UCSD-AML1 (cell line): ENCODE results near the gene USH1C.

ENCODE experiments used
- DNase-seq: peaks from one replicate; lab custom pipeline; 2025; ENCODE audit not compliant: unreplicated experiment; lab: John Stamatoyannopoulos, UW

USH1C gene

DNA sequence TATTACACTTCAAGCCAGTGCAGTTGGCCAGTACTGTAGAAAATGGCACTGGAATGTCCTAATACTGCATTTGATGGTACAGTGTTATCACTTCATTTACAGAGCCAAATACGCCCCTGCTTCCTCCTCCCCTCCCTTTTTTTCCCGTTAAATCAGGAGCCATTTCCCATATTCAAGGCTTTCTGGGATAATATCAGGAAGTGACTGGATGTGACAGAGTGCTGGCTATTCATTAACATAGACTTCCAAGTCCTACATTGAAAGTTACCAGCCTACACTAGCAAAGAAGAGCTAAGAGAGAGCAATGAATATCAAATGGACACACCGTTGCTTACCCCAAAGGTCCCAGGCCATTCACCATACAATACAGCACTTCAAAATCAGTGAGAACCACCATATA, 35.4 kb downstream of the USH1C start:
- no peak for DNase-seq

- DNase-seq: no peak
Measured at GRCh38 chr11:17508306-17508705, 35.9 kb downstream of the USH1C start.

GRCh38 chr11:17507773-17508172, 36.4 kb downstream of the USH1C start:
- no peak for DNase-seq

- no peak for DNase-seq
Measured at GRCh38 chr11:17506942-17507341, 37.3 kb downstream of the USH1C start.

GRCh38 chr11:17506314-17506713, 37.9 kb downstream of the USH1C start:
- no peak for DNase-seq

GRCh38 chr11:17505146-17505545, 39.1 kb downstream of the USH1C start:
- DNase-seq: no peak

- peak; percentile 75 for DNase-seq
Measured at GRCh38 chr11:17504330-17505107, 39.7 kb downstream of the USH1C start.

GRCh38 chr11:17502630-17503029, 41.6 kb downstream of the USH1C start:
- DNase-seq: no peak

GRCh38 chr11:17500673-17501072, 43.5 kb downstream of the USH1C start:
- no peak for DNase-seq

DNA sequence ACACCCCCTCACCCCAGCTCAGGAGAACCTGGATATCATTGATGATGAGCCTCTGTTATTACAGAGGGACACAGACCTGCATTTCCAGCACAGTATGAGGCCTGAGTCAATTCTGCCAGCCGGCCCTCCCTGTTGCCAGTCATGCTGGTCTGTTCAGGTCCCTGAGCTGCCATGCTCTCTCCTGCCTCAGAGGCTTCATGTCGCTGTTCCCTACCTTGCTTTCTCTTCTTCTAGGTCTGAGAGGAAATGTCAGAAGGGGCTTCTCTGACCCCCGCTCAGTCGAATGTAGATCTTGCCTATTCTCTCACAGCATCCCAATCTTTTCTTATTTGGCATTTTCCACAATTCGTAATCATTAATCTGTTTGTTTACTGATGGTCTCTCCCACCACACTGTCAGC, 45.7 kb downstream of the USH1C start:
- no peak for DNase-seq

- no peak for DNase-seq
Measured at GRCh38 chr11:17498058-17498457, 46.2 kb downstream of the USH1C start.

DNA sequence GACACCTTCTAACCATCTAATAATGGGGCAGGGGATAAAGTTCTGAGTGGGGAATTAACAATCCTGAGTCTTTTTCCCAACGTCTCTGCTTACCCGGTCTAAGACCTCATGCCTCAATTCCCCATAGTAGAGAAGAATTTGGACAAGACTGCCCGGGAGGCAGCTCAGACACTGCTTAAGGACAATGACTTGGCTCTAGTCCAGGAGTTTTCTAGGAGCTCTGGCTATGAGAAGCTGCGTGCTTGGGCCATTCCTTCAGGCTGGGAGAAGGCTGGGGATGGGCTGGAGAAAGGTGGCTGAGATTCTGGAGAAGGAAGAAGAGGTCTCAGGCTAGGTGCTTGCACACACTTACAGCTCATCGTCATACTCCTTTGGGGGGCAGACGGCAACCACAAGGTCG, 47.8 kb downstream of the USH1C start:
- no peak for DNase-seq

- no peak for DNase-seq
Measured at GRCh38 chr11:17494019-17494418, 50.2 kb downstream of the USH1C start.

DNA sequence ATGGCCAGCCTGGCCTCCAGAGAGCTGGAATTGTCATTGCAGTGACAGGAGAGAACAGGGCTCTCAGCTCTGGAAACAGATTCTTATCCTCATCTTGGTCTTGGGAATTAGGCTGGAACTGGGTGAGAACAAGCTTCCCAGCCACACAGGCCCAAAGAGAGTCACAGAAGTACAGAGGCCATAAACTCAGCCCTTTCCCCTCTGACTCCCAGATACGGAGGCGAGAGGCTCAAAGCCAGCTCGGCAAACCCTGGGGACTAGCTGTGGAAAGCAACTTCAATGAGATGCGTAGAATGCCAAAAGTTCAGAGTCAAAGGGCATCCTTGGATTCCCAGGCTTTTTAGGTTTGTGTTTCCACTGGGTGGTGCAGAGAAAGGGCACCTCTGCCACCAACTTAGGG, 53.3 kb downstream of the USH1C start:
- no peak for DNase-seq

DNA sequence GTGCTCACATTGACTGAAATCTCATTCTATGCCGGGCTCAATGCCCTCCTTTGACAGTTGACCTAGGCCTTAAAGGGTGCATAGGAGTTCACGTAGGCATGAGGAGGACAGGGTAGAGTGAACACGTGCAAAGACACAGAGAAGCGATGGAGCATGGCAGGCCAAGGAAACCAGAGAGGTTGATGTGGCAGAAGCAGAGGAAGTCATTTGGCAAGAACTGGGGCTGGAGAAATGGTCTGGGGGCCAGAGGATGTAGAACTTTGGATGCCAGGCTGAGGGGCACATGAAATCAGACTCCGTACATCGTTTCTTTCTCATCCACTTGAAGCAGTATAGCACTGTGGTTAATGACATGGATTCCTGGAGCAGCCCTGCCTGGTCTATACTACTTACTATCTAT, 54.0 kb downstream of the USH1C start:
- no peak for DNase-seq

DNA sequence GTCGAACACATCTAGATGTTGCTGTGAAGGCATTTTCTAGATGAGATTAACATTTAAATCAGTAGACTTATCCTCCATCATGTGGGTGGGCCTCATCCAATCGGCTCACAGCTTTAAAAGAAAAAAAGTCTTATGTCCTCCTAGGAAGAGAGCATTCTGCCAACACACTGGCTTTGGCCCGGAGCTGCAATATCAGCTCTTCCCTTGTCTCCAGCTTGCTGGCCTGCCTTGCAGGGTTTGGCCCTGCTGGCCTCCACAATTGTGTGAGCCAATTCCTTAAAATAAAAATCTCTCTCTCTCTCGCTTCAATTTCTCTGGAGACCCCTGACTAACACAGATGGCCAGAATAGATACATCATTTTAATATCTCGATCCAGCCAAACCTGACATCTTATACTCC, 54.5 kb downstream of the USH1C start:
- no peak for DNase-seq

DNA sequence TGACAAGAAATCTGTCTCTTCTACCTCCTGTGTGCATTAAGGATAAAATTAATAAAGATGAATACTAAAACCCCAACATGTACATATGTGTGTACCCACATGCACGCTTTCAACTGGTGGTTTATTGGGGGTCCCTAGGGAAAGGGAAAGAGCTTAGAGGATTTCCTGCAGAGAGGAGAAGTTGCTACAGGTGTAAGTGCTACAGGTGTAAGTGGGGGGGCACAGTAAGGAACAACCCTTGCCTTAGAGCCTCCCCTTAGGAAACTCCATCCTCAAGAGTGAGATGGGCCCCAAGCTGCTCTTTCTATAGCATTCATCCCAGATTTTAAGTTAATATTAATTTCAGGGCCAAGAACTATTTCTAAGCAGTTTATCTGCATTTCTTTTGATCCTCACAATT, 55.7 kb downstream of the USH1C start:
- DNase-seq: no peak

- no peak for DNase-seq
Measured at GRCh38 chr11:17486646-17487045, 57.6 kb downstream of the USH1C start.

DNA sequence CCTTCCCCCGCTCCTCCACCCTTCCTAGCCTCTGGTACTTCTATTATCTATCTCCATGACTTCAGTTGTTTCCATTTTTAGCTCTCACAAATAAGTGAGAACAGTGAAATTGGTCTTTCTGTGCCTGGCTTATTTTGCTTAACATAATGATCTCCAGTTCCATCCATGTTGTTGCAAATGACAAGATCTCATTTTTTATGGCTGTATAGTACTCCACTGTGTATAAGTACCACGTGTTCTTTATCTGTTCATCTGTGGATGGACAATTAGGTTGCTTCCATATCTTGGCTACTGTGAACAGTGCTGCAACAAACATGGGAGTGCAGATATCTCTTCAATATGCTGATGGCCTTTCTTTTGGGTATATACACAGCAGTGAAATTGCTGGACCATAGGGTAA, 60.7 kb downstream of the USH1C start:
- DNase-seq: no peak

DNA sequence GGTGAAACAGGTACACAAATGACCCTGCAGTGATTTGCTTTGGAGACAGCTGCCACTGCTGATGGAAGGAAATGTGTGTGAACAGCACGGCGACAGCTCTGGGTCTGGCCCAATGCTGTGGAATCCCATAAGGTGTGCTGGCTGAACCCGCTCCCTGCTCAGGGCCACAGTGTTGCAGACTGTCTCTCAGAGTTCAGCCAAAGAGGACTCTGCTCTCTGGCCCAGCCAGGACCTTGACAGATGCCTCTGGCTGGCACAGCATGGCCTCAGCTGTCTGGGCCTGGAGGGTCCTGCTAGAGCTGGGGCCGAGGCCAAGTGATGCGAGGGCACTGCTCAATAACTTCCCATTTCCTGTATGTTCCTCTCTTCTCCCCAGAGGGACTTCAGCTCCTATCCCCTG, 62.3 kb downstream of the USH1C start:
- DNase-seq: no peak

DNA sequence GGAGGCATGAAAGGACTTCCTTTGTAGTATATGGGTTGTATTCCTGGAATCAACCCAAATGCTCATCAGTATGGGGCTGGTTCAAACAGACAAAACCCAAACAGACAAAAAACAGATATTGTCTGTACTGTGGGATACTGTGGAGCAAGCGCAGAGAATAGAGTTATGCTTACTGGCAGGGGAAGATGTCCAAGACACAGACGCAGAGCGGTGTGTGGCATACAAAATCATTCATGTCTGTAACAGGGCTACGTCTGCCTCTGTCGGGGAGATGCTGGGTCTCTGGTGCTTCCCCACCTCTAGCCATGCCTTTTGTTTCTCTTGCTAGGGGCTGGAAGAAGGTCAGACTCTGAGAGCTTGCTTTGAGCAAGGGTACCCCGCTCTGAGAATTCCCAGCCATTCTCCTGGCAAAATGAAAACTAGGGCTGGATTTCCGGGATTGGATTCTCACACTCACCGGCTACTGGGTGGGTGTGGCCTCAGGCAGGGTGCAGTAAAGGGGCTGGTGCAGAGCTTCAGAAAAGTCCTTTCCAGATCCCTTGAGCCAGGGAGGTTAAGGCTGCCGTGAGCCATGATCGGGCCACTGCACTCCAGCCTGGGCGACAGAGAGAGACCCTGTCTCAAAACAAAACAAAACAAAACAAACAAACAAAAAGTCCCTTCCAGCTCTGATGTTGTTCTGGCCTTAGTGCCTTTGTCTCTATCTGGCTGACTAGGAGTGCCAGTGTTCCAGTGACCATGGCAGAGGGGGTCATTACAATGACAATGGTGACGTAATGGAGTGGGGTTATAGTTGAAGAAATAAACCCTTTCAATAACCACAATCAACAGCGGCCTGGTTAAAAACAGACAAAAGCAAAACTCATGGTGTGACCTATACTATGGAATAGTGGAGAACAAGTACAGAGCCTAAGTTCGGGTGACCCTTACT, 64.7 kb downstream of the USH1C start:
- no peak for DNase-seq

DNA sequence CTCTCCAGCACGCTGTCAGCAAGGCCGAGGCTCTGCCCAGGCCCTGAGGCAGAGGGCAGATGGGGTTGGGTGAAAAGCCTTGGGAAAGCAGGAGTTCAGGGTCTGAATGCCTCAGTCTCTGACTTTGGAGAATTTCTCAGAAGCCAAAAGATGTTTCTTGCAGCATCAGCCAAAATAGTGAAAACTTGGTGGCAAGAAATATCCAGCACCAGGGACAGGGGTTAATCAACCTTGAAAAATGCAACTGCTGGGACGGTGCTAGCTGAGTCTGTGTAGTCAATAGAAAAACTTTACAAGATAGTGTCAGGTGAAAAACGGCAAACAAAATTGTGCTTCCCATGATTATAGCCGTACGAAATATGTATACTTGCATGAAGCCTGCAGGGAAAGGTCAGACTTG, 66.1 kb downstream of the USH1C start:
- no peak for DNase-seq
